ENCODE data around the gene RNU7-1.

Gene RNU7-1

GRCh38 chr12:6942331-6942665 lies 1.3 kb upstream of the RNU7-1 start:
- TF ChIP-seq POLR2A (IDR thresholded peaks at IDR 0.05; ENCODE audit: low read depth, low read length) (no peak), POLR2AphosphoS5 (IDR thresholded peaks at IDR 0.05; ENCODE audit: low read depth, low read length) (no peak), TAF1 (IDR thresholded peaks at IDR 0.05; ENCODE audit: borderline replicate concordance, low read depth, low read length) (no peak)
- FAIRE-seq (no peak), DNase-seq (ENCODE audit: insufficient read length) (no peak)

DNA sequence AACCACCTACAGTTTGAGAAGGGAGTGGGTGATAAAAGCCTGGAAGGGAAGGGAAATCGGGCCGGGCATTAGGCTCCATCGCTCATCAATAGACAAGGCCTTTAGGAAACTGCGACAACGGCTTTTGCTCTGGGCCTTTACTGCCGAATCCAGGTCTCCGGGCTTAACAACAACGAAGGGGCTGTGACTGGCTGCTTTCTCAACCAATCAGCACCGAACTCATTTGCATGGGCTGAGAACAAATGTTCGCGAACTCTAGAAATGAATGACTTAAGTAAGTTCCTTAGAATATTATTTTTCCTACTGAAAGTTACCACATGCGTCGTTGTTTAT lies 261 bp upstream of the RNU7-1 start:
- peak; percentile 91 for DNase-seq (ENCODE audit: insufficient read length)

DNA sequence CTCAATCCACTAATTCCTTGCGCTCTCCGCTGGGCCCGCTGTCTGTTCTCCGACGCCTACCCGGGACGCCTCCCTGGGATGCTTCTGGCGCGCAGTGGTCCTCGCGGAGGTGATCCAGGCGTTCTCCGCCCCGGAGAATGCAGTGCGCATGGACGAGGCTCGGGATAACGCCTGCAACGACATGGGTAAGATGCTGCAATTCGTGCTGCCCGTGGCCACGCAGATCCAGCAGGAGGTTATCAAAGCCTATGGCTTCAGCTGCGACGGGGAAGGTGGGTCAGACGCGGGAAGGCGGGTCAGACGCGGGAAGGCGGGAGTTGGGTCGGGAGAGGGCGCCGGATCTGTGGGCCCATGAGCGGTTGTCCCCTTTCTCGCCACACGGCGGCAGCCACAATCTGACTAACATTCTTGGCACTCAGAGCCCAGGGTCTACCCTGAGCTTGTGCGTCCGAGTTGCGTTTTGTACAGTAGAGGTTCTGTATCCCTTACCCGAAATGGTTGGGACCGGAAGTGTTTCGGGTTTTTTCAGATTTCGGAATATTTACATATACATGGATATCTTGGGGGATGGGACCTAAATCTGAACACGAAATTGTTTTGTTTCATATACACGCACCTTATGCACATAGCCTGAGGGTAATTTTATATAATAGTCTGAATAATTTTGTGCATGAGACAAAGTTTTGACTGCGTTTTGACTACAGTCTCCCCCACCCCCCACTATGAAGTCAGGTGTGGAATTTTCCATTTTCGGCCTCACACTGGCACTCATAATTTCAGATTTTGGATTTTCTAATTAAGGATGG lies 968 bp downstream of the RNU7-1 start:
- DNase-seq (ENCODE audit: insufficient read length) (peak; percentile 74), FAIRE-seq (peak; percentile 92)
- TF ChIP-seq POLR2AphosphoS5 (IDR thresholded peaks at IDR 0.05; ENCODE audit: low read depth, low read length) (no peak), POLR2A (IDR thresholded peaks at IDR 0.05; ENCODE audit: low read depth, low read length) (no peak; the same call in 1 of the 2 replicates), TAF1 (IDR thresholded peaks at IDR 0.05; ENCODE audit: borderline replicate concordance, low read depth, low read length) (no peak)

More for the DNA sequence above, 261 bp upstream of the RNU7-1 start:
- no peak for TF ChIP-seq POLR2A (IDR thresholded peaks at IDR 0.05; ENCODE audit: low read depth, low read length)
- TF ChIP-seq POLR2AphosphoS5 (IDR thresholded peaks at IDR 0.05; ENCODE audit: low read depth, low read length), result no peak
- TF ChIP-seq TAF1 (IDR thresholded peaks at IDR 0.05; ENCODE audit: borderline replicate concordance, low read depth, low read length), result no peak
- peak; percentile 72 for FAIRE-seq

GRCh38 chr12:6945613-6946012 lies 2.0 kb downstream of the RNU7-1 start:
- no peak; the same call in 1 of the 2 replicates for TF ChIP-seq POLR2A (IDR thresholded peaks at IDR 0.05; ENCODE audit: low read depth, low read length)
- TF ChIP-seq TAF1 (IDR thresholded peaks at IDR 0.05; ENCODE audit: borderline replicate concordance, low read depth, low read length), result no peak
- no peak for TF ChIP-seq POLR2AphosphoS5 (IDR thresholded peaks at IDR 0.05; ENCODE audit: low read depth, low read length)
- FAIRE-seq (no peak), DNase-seq (ENCODE audit: insufficient read length) (no peak)

GRCh38 chr12:6946033-6946919 lies 2.7 kb downstream of the RNU7-1 start:
- peak; percentile 94 for FAIRE-seq
- no peak for DNase-seq (ENCODE audit: insufficient read length)

DNA sequence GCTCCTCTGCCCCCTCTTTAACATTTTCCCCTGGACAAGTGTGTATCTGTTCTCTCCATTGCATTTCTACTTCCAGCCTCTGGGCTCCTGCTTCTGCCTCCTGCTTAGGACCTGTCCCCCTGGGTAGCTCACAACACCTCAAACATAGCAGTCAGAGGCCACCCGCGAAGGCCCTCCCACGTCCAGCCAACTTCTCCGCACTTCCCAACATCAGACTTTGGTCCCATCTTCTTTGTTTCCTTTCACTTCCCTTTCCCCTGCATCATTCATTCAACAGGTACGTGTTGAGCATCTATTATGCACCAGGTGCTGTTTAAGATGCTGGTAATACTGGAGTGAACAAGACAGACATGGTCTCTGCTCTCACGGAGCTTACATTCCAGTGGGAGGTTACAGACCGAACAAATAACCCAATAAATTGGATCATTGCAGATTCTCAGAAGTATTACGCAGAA lies 3.3 kb downstream of the RNU7-1 start:
- no peak for DNase-seq (ENCODE audit: insufficient read length)
- no peak for TF ChIP-seq POLR2A (IDR thresholded peaks at IDR 0.05; ENCODE audit: low read depth, low read length)
- TF ChIP-seq POLR2AphosphoS5 (IDR thresholded peaks at IDR 0.05; ENCODE audit: low read depth, low read length), result no peak
- TF ChIP-seq TAF1 (IDR thresholded peaks at IDR 0.05; ENCODE audit: borderline replicate concordance, low read depth, low read length), result no peak
- FAIRE-seq, result no peak

More at GRCh38 chr12:6946033-6946919, 2.7 kb downstream of the RNU7-1 start:
- peak; percentile 64 for TF ChIP-seq POLR2A (IDR thresholded peaks at IDR 0.05; ENCODE audit: low read depth, low read length)
- no peak for TF ChIP-seq POLR2AphosphoS5 (IDR thresholded peaks at IDR 0.05; ENCODE audit: low read depth, low read length)

DNA sequence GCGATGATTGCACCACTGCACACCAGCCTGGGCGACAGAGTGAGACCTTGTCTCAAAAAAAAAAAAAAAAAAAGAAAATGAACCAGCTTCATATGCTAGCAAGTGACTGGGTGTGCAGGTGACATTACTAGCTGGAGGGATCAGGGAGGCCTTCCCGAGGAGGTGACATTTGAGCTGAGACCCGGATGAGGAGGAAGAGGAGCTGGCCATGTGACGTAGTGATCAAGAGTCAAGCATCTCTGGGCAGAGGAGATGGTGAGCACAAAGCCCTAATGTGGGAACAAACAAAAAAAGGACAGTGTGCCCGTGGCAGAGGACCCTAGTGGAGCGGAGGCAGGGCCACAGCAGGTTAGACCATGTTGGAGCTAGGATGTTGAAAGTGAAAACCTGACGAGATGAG lies 4.0 kb downstream of the RNU7-1 start:
- DNase-seq (ENCODE audit: insufficient read length), result no peak
- TF ChIP-seq TAF1 (IDR thresholded peaks at IDR 0.05; ENCODE audit: borderline replicate concordance, low read depth, low read length), result no peak
- TF ChIP-seq POLR2A (IDR thresholded peaks at IDR 0.05; ENCODE audit: low read depth, low read length), result peak; percentile 30; the same call in 1 of the 2 replicates
- no peak for TF ChIP-seq POLR2AphosphoS5 (IDR thresholded peaks at IDR 0.05; ENCODE audit: low read depth, low read length)
- FAIRE-seq, result peak; percentile 73

DNA sequence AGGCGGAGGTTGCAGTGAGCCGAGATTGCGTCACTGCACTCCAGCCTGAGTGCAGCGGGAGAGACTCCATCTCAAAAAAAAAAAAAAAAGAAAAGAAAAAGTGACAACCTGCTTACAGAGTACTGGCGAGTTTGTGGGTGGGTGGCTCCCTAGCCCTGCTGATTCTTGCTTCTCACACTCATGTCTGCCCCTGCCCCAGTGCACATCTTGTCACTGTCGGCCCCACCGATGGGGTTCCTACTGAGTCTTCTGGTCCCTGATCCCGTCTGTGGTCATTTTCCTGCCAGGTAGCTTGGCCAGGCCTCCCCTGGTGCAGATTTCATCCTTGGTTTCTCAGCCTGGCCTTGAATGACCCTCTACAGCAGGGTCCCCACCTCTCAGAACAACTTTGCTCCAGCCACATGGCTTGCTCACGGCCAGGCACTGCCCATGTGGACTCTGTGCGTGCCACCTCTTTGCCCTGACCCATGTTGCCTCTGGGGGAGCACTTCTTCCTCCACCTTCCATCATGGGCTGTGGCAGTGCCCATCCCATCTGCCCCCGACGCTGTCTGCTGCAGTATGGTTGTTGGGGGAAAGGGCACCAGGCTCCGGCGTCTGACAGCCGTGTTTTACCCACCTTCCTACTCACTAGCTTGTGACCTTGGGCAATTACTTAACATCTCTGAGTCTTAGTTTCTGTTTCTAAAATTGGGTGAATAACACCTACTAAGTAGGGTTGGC lies 5.4 kb downstream of the RNU7-1 start:
- FAIRE-seq (peak; percentile 88), DNase-seq (ENCODE audit: insufficient read length) (no peak)
- TF ChIP-seq TAF1 (IDR thresholded peaks at IDR 0.05; ENCODE audit: borderline replicate concordance, low read depth, low read length) (no peak), POLR2AphosphoS5 (IDR thresholded peaks at IDR 0.05; ENCODE audit: low read depth, low read length) (no peak), POLR2A (IDR thresholded peaks at IDR 0.05; ENCODE audit: low read depth, low read length) (no peak)

- no peak for DNase-seq (ENCODE audit: insufficient read length)
- TF ChIP-seq TAF1 (IDR thresholded peaks at IDR 0.05; ENCODE audit: borderline replicate concordance, low read depth, low read length), result no peak
- TF ChIP-seq POLR2AphosphoS5 (IDR thresholded peaks at IDR 0.05; ENCODE audit: low read depth, low read length), result no peak
- no peak for TF ChIP-seq POLR2A (IDR thresholded peaks at IDR 0.05; ENCODE audit: low read depth, low read length)
- no peak for FAIRE-seq
Observed at GRCh38 chr12:6950401-6950801, 6.8 kb downstream of the RNU7-1 start.

- DNase-seq (ENCODE audit: insufficient read length), result no peak
- FAIRE-seq, result peak; percentile 98
- TF ChIP-seq POLR2A (IDR thresholded peaks at IDR 0.05; ENCODE audit: low read depth, low read length), result peak; percentile 88
- peak; percentile 61; the same call in 1 of the 2 replicates for TF ChIP-seq TAF1 (IDR thresholded peaks at IDR 0.05; ENCODE audit: borderline replicate concordance, low read depth, low read length)
- peak; percentile 84 for TF ChIP-seq POLR2AphosphoS5 (IDR thresholded peaks at IDR 0.05; ENCODE audit: low read depth, low read length)
Observed at GRCh38 chr12:6950811-6951540, 7.4 kb downstream of the RNU7-1 start, which contains the start of gene PTPN6. PTPN6 (plus strand) TSS chr12:6951356; CDS start chr12:6951513, 157 bp downstream.
